ENCODE measurements around the gene SURF6.

- TF ChIP-seq EZH2 (IDR thresholded peaks at IDR 0.05; ENCODE audit: low read depth) (no peak), CTCF (conservative IDR thresholded peaks at IDR 0.05) (0 out of 2 replicates have a peak, but pooled peaks have one; percentile 17)
These were observed 12.2 kb upstream of the SURF6 start, which contains the start of the genes MED22 and RPL7A for GRCh38 chr9:133347985-133348717.
